T-helper 2 cell (primary cell): ENCODE data around the gene BTBD9.

Experiments used
- DNase-seq, 5 experiments: peaks; one replicate each; pipeline versions ENCODE4 v3.0.0 to v3.0.0-alpha.2; 2012 to 2022

The BTBD9 gene

GRCh38 chr6:38477680-38478260, 162.0 kb downstream of the BTBD9 start:
- no peak for DNase-seq

- DNase-seq, result no peak
Measured at GRCh38 chr6:38476888-38477287, 162.8 kb downstream of the BTBD9 start.

GRCh38 chr6:38476141-38476540, 163.6 kb downstream of the BTBD9 start:
- DNase-seq, result no peak

GRCh38 chr6:38470548-38470947, 169.2 kb downstream of the BTBD9 start:
- DNase-seq, result no peak

- no peak for DNase-seq
Measured at GRCh38 chr6:38467566-38467965, 172.2 kb downstream of the BTBD9 start.

GRCh38 chr6:38460186-38460585, 179.5 kb downstream of the BTBD9 start:
- no peak for DNase-seq

GRCh38 chr6:38459291-38459690, 180.4 kb downstream of the BTBD9 start:
- no peak for DNase-seq

- DNase-seq, result no peak
Measured at GRCh38 chr6:38453861-38454260, 185.9 kb downstream of the BTBD9 start.

- no peak for DNase-seq
Measured at GRCh38 chr6:38452816-38453660, 186.7 kb downstream of the BTBD9 start.

- no peak for DNase-seq
Measured at GRCh38 chr6:38450717-38451116, 189.0 kb downstream of the BTBD9 start.

GRCh38 chr6:38445925-38446324, 193.8 kb downstream of the BTBD9 start:
- DNase-seq, result no peak

- DNase-seq, result no peak
Measured at GRCh38 chr6:38445336-38445735, 194.4 kb downstream of the BTBD9 start.

GRCh38 chr6:38443352-38444144, 196.2 kb downstream of the BTBD9 start:
- peak in 1 of 5 experiments; percentile 70 for DNase-seq

GRCh38 chr6:38438097-38438496, 201.6 kb downstream of the BTBD9 start:
- DNase-seq, result no peak

GRCh38 chr6:38436726-38437465, 202.8 kb downstream of the BTBD9 start:
- DNase-seq, result peak in 1 of 5 experiments; percentile 24

GRCh38 chr6:38435330-38435729, 204.4 kb downstream of the BTBD9 start:
- DNase-seq, result no peak

- no peak for DNase-seq
Measured at GRCh38 chr6:38434051-38434450, 205.7 kb downstream of the BTBD9 start.

GRCh38 chr6:38432479-38432878, 207.2 kb downstream of the BTBD9 start:
- no peak for DNase-seq

- DNase-seq, result no peak
Measured at GRCh38 chr6:38432079-38432478, 207.7 kb downstream of the BTBD9 start.

GRCh38 chr6:38429546-38429945, 210.2 kb downstream of the BTBD9 start:
- DNase-seq, result no peak

GRCh38 chr6:38427492-38428210, 212.1 kb downstream of the BTBD9 start:
- no peak for DNase-seq
